Adipocyte (in vitro differentiated cells): Measurements from ENCODE around the gene NOLC1.
A peak's percentile ranks its signal among the peaks of the same experiment; 100 is the strongest.

Experiments used
- DNase-seq: peaks from one replicate; pipeline ENCODE4 v3.0.0-alpha.2; 2015; ENCODE audit warnings: low read depth
- H3K27me3 ChIP-seq: replicated peaks from 2 replicates; pipeline ENCODE4 v1.7.0; 2013; ENCODE audit warnings: mild to moderate bottlenecking, low read length, moderate library complexity; ENCODE audit not compliant: control insufficient read depth, insufficient read depth
- H3K36me3 ChIP-seq: 2 replicates; pipeline ENCODE4 v1.7.0; 2013; ENCODE audit warnings: low read length, mild to moderate bottlenecking, moderate library complexity; ENCODE audit not compliant: control insufficient read depth, insufficient read depth, severe bottlenecking
- H3K4me1 ChIP-seq: 2 replicates; pipeline ENCODE4 v1.7.0; 2013; ENCODE audit warnings: mild to moderate bottlenecking, low read length, moderate library complexity; ENCODE audit not compliant: control insufficient read depth, insufficient read depth
- H3K4me3 ChIP-seq: 2 replicates; pipeline ENCODE4 v1.7.0; 2013; ENCODE audit warnings: mild to moderate bottlenecking, low read length, moderate library complexity
- H3K9ac ChIP-seq: 2 replicates; pipeline ENCODE4 v1.7.0; 2013; ENCODE audit warnings: mild to moderate bottlenecking, low read length, moderate library complexity
- H3K9me3 ChIP-seq: 2 replicates; pipeline ENCODE4 v1.7.0; 2013; ENCODE audit warnings: mild to moderate bottlenecking, low read length, moderate library complexity; ENCODE audit not compliant: control insufficient read depth

Gene NOLC1

GRCh38 chr10:102115775-102116174, 36.4 kb upstream of the NOLC1 start:
- Histone ChIP-seq H3K27me3 (no peaks in the 10 kb centered on the region), H3K9me3 (no peaks in the 10 kb centered on the region), H3K9ac (peak overlapping the region; percentile 86), H3K36me3 (peaks cover 8% of the 10 kb centered on the region), H3K4me1 (peaks cover 65% of the 10 kb centered on the region), H3K4me3 (peak overlapping the region; percentile 81)
- DNase-seq, result no peak

DNA sequence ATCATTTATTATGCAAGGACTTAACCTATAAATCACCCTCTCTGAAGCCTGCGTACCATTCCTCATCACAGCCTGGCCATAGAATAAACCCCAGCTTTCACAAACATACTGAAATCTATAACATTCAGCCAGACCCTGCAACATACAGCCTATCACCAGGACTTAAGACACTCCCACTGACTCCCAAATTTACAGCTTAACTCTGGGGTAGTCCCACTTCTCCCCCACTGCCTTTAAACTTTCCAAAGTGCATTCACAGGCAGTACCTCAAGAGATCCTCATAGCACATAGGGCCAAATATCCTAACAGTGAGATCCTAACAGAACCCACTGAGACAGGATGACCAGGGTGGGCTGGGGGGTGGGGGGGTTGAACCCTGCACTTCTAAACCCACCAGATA, 35.5 kb upstream of the NOLC1 start:
- Histone ChIP-seq H3K4me1 (peaks cover 73% of the 10 kb centered on the region), H3K9me3 (no peaks in the 10 kb centered on the region), H3K9ac (peak overlapping the region; percentile 98), H3K36me3 (no peaks in the 10 kb centered on the region), H3K4me3 (peak overlapping the region; percentile 91), H3K27me3 (no peaks in the 10 kb centered on the region)
- DNase-seq, result no peak

GRCh38 chr10:102117391-102118159, 34.6 kb upstream of the NOLC1 start:
- Histone ChIP-seq H3K9ac (peak overlapping the region; percentile 98), H3K4me1 (peaks cover 72% of the 10 kb centered on the region), H3K36me3 (no peaks in the 10 kb centered on the region), H3K27me3 (no peaks in the 10 kb centered on the region), H3K9me3 (no peaks in the 10 kb centered on the region), H3K4me3 (peak overlapping the region; percentile 91)
- DNase-seq, result peak; percentile 94

DNA sequence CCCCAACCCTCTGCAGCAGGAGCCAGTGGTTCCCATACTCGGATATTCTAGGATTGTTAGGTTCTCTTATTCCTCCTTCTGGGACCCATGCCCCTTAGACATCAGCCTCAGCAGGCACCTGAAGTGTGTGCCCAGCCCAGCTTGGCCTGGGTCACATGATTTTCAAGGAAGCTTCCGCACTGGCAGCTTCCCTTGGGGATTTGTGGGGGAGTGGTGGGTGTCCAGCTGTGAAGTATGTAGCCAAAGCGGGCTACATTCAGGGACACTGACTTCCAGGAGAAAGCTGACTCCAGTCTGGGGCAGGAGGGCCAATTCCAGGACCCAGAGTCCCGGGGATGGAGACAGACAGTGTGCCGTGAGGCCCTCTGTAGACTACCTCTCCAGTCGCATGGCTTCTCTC, 33.3 kb upstream of the NOLC1 start:
- peak overlapping the region; percentile 91 for H3K4me3 ChIP-seq
- no peaks in the 10 kb centered on the region for H3K27me3 ChIP-seq
- peak; percentile 65 for DNase-seq
- no peaks in the 10 kb centered on the region for H3K36me3 ChIP-seq
- peaks cover 59% of the 10 kb centered on the region for H3K4me1 ChIP-seq
- no peaks in the 10 kb centered on the region for H3K9me3 ChIP-seq
- H3K9ac ChIP-seq, result peak overlapping the region; percentile 98

- H3K9ac ChIP-seq, result peak overlapping the region; percentile 98
- no peaks in the 10 kb centered on the region for H3K36me3 ChIP-seq
- peaks cover 57% of the 10 kb centered on the region for H3K4me1 ChIP-seq
- H3K4me3 ChIP-seq, result peak overlapping the region; percentile 91
- no peaks in the 10 kb centered on the region for H3K27me3 ChIP-seq
- DNase-seq, result peak; percentile 73
- no peaks in the 10 kb centered on the region for H3K9me3 ChIP-seq
Observed at GRCh38 chr10:102119417-102120141, 32.6 kb upstream of the NOLC1 start.

GRCh38 chr10:102120142-102120990, 31.8 kb upstream of the NOLC1 start, which contains the start of gene LDB1:
LDB1 (minus strand) TSS chr10:102120368; CDS start chr10:102120110, 258 bp downstream.
- DNase-seq, result peak; percentile 85
- Histone ChIP-seq H3K4me1 (peaks cover 52% of the 10 kb centered on the region), H3K27me3 (no peaks in the 10 kb centered on the region), H3K9ac (peak within 1 kb of the TSS; percentile 98), H3K4me3 (peak within 1 kb of the TSS; percentile 91), H3K36me3 (no peaks in the 10 kb centered on the region), H3K9me3 (no peaks in the 10 kb centered on the region)

DNA sequence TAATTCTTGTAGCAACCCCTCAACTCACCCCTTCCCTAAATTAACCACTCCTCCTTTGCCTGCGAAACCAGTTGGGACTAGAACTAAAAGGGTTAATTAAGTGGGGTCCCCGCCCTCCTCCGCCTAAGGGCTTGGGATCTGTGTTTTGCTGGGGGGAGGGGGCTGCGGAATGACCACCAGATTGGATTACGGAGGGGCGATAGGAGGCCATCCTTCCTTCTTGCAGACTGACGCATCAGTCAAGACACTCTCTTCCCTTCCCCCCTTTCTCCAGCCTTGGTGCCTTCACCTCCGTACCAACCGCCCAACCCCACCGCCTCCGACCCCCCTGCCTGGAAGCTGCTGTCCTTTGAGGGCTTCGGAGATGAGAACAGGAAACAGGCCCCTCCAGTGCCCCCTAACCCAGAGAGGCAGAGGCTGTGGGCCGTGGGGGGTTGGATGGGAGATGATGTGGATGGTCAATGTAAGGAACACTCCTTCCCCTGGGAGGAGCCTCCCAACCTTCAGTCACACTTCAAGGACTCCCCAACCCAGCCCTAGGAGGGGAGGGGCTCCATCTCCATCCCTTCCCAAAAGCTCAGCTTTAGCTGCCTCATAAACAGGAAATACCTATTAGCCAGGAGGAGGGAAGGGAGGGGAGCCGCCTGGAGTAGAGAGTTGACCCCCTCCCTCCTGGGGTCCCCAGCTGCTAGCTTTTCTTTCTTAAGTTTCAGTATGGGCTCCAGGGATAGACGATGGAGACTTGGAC, 31.0 kb upstream of the NOLC1 start:
- Histone ChIP-seq H3K4me1 (peaks cover 44% of the 10 kb centered on the region), H3K9me3 (no peaks in the 10 kb centered on the region), H3K36me3 (no peaks in the 10 kb centered on the region), H3K4me3 (peak overlapping the region; percentile 91), H3K27me3 (no peaks in the 10 kb centered on the region), H3K9ac (peak overlapping the region; percentile 98)
- peak; percentile 72 for DNase-seq

DNA sequence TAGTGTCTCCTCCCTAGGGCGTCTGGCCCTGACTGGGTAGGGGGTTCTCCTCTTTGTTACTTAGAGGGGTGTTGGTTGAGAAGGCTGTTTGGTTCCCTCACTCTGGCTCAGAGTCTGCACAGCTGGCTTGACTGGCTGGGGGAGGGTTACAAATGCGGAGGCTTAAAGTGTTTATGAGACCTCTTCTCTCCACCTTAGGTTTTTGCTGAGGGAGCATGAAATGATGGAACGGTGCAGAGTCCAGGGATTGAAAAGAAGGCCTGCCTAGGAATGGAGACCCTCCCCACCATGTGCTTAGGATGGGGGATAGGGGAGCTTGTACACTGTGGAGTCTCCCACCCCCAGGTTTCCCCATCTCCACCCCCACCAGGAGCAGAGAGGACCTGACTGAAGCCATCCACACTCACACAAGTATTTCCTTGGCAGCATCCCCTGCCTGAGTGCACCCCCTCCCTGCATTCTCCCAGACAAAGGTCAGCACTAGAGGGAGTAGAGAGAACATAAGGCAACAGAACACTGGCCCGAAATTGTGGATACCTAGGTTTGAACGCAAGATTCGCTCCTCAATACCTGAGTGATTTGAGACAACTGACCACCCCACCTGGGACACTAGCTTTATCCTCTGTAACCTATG, 30.3 kb upstream of the NOLC1 start:
- peaks cover 37% of the 10 kb centered on the region for H3K4me1 ChIP-seq
- H3K4me3 ChIP-seq, result peak overlapping the region; percentile 91
- no peaks in the 10 kb centered on the region for H3K27me3 ChIP-seq
- H3K9me3 ChIP-seq, result no peaks in the 10 kb centered on the region
- no peaks in the 10 kb centered on the region for H3K36me3 ChIP-seq
- DNase-seq, result peak; percentile 42
- peak overlapping the region; percentile 98 for H3K9ac ChIP-seq

GRCh38 chr10:102122450-102122849, 29.7 kb upstream of the NOLC1 start:
- no peak for DNase-seq
- Histone ChIP-seq H3K36me3 (no peaks in the 10 kb centered on the region), H3K9me3 (no peaks in the 10 kb centered on the region), H3K4me1 (peaks cover 32% of the 10 kb centered on the region), H3K4me3 (no peak overlapping the region), H3K9ac (no peak overlapping the region), H3K27me3 (no peaks in the 10 kb centered on the region)

- H3K4me1 ChIP-seq, result peaks cover 28% of the 10 kb centered on the region
- H3K9ac ChIP-seq, result no peak overlapping the region
- no peaks in the 10 kb centered on the region for H3K36me3 ChIP-seq
- H3K27me3 ChIP-seq, result no peaks in the 10 kb centered on the region
- no peak for DNase-seq
- no peak overlapping the region for H3K4me3 ChIP-seq
- H3K9me3 ChIP-seq, result no peaks in the 10 kb centered on the region
Observed at GRCh38 chr10:102123223-102123622, 29.0 kb upstream of the NOLC1 start.
